Measurements from ENCODE around the gene HLA-DRA. TPM values are rescaled to one million over a fixed set of nuclear protein-coding genes. Genes with fewer than 3 reads are reported as not detected.
A peak's percentile ranks its signal among the peaks of the same experiment; 100 is the strongest.
"Not testable (repeated sequence)": the region's sequence is repeated elsewhere in the genome, so short reads cannot be mapped to it uniquely, and the experiment has no call there.

The HLA-DRA gene
- total and polyA plus RNA-seq, 8 donors, result 42.2 to 1,058 (median 68.3) TPM

- no peak overlapping the region for H3K27ac ChIP-seq
- H3K27me3 ChIP-seq, result no peaks in the 10 kb centered on the region
- ATAC-seq (no peak), DNase-seq (no peak)
- intact Hi-C loops (cut with DNase I), result no loop called here
- H3K4me1 ChIP-seq, result no peaks in the 10 kb centered on the region
- no peaks in the 10 kb centered on the region for H3K9me3 ChIP-seq
- H3K36me3 ChIP-seq, result no peaks in the 10 kb centered on the region
- TF ChIP-seq CTCF (IDR thresholded peaks at IDR 0.05), result no peak
- no peak overlapping the region for H3K4me3 ChIP-seq
These were observed 11.7 kb upstream of the HLA-DRA start for GRCh38 chr6:32427934-32428474.

GRCh38 chr6:32430179-32430578 lies 9.5 kb upstream of the HLA-DRA start:
- H3K27ac ChIP-seq, result no peak overlapping the region
- no peak for DNase-seq
- ATAC-seq, result no peak
- no peak overlapping the region for H3K4me3 ChIP-seq
- intact Hi-C loops (cut with DNase I), result loop anchor here in 1 of 2 donors (5.0 kb wide), 1 partner anchor 272 kb away; no protein-coding TSS in a partner anchor
- no peaks in the 10 kb centered on the region for H3K27me3 ChIP-seq
- H3K9me3 ChIP-seq, result no peaks in the 10 kb centered on the region
- no peak for TF ChIP-seq CTCF (IDR thresholded peaks at IDR 0.05)
- H3K36me3 ChIP-seq, result no peaks in the 10 kb centered on the region
- H3K4me1 ChIP-seq, result no peaks in the 10 kb centered on the region

GRCh38 chr6:32431142-32431541 lies 8.5 kb upstream of the HLA-DRA start:
- H3K36me3 ChIP-seq, result no peaks in the 10 kb centered on the region
- H3K9me3 ChIP-seq, result no peaks in the 10 kb centered on the region
- DNase-seq (no peak), ATAC-seq (no peak)
- H3K27ac ChIP-seq, result no peak overlapping the region
- intact Hi-C loops (cut with DNase I), result loop anchor here in 1 of 2 donors (5.0 kb wide), 1 partner anchor 271 kb away; no protein-coding TSS in a partner anchor
- no peaks in the 10 kb centered on the region for H3K4me1 ChIP-seq
- no peaks in the 10 kb centered on the region for H3K27me3 ChIP-seq
- no peak for TF ChIP-seq CTCF (IDR thresholded peaks at IDR 0.05)
- no peak overlapping the region for H3K4me3 ChIP-seq

GRCh38 chr6:32432050-32432450 lies 7.6 kb upstream of the HLA-DRA start:
- peaks cover 0 to 5% of the 10 kb centered on the region in 2 donors for H3K4me1 ChIP-seq
- H3K27me3 ChIP-seq, result no peaks in the 10 kb centered on the region
- intact Hi-C loops (cut with DNase I), result loop anchor here in 1 of 2 donors (5.0 kb wide), 1 partner anchor 270 kb away; no protein-coding TSS in a partner anchor
- no peaks in the 10 kb centered on the region for H3K36me3 ChIP-seq
- DNase-seq, result peak in 1 of 4 donors; percentile 28
- peak in 1 of 2 donors; percentile 23 for TF ChIP-seq CTCF (IDR thresholded peaks at IDR 0.05)
- H3K4me3 ChIP-seq, result no peak overlapping the region
- H3K9me3 ChIP-seq, result no peaks in the 10 kb centered on the region
- H3K27ac ChIP-seq, result no peak overlapping the region
- ATAC-seq, result peak; percentile 74

- intact Hi-C loops (cut with DNase I), result loop anchor here in 1 of 2 donors (5.0 kb wide), 1 partner anchor 268 kb away; no protein-coding TSS in a partner anchor
- H3K36me3 ChIP-seq, ATAC-seq, H3K27ac ChIP-seq, H3K9me3 ChIP-seq, DNase-seq, H3K27me3 ChIP-seq, H3K4me3 ChIP-seq: not testable (repeated sequence)
- H3K4me1 ChIP-seq, result peaks cover 0 to 15% of the 10 kb centered on the region in 2 donors
These were observed 5.7 kb upstream of the HLA-DRA start for GRCh38 chr6:32433950-32434349.

- H3K9me3 ChIP-seq, result no peaks in the 10 kb centered on the region
- no peak overlapping the region for H3K4me3 ChIP-seq
- H3K4me1 ChIP-seq, result peaks cover 0 to 26% of the 10 kb centered on the region in 2 donors
- intact Hi-C loops (cut with DNase I), result no loop called here
- H3K36me3 ChIP-seq, result no peaks in the 10 kb centered on the region
- no peak for ATAC-seq
- H3K27ac ChIP-seq, result no peak overlapping the region
- no peak for TF ChIP-seq CTCF (IDR thresholded peaks at IDR 0.05)
- no peaks in the 10 kb centered on the region for H3K27me3 ChIP-seq
- DNase-seq, result no peak
These were observed 3.5 kb upstream of the HLA-DRA start for GRCh38 chr6:32436186-32436585.
